ENCODE results near the gene FTSJ1. TPM values are rescaled to one million over a fixed set of nuclear protein-coding genes. Genes with fewer than 3 reads are reported as not detected.

The FTSJ1 gene
- total RNA-seq, 1 donor = 67.3 TPM

DNA sequence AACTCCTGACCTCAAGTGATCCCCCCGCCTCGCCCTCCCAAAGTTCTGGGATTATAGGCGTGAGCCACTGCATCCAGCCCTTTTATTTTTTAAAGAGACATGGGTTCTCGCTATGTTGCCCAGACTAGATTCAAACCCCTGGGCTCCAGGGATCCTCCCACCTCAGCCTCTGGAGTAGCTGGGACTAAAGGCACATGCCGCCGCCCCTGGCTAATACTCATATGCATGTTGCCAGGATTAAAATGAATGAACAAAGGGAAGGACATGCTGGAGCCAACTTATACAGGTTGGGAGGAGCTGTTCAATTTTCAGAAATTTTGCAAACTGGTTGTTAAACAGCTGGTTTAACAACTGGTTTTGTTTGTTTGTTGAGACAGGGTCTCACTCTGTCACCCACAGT lies 1.4 kb upstream of the FTSJ1 start:
- no peak for DNase-seq (ENCODE audit: insufficient read length, low spot score, missing footprints)
- no peaks in the 10 kb centered on the region for H4K20me1 ChIP-seq (ENCODE audit: insufficient read depth, low read length)
- no peaks in the 10 kb centered on the region for H3K27me3 ChIP-seq (ENCODE audit: insufficient read depth, low read length)
- no peaks in the 10 kb centered on the region for H3K9me3 ChIP-seq (ENCODE audit: low read depth, low read length)
- H3K4me1 ChIP-seq (ENCODE audit: insufficient read depth, low read length) = peaks cover 4% of the 10 kb centered on the region
- TF ChIP-seq, protein P1, sequence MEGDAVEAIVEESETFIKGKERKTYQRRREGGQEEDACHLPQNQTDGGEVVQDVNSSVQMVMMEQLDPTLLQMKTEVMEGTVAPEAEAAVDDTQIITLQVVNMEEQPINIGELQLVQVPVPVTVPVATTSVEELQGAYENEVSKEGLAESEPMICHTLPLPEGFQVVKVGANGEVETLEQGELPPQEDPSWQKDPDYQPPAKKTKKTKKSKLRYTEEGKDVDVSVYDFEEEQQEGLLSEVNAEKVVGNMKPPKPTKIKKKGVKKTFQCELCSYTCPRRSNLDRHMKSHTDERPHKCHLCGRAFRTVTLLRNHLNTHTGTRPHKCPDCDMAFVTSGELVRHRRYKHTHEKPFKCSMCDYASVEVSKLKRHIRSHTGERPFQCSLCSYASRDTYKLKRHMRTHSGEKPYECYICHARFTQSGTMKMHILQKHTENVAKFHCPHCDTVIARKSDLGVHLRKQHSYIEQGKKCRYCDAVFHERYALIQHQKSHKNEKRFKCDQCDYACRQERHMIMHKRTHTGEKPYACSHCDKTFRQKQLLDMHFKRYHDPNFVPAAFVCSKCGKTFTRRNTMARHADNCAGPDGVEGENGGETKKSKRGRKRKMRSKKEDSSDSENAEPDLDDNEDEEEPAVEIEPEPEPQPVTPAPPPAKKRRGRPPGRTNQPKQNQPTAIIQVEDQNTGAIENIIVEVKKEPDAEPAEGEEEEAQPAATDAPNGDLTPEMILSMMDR (IDR thresholded peaks at IDR 0.05; ENCODE audit: extremely low read depth, low read depth, low read length) = no peak
- no peak overlapping the region for H2AFZ ChIP-seq (ENCODE audit: low read length)
- peak overlapping the region; percentile 90 for H3K4me3 ChIP-seq (ENCODE audit: insufficient read depth, low read length)
- no peak overlapping the region for H3K27ac ChIP-seq (ENCODE audit: low read depth, low read length)
- peaks cover 5% of the 10 kb centered on the region for H3K36me3 ChIP-seq (ENCODE audit: insufficient read depth, low read length)
- peaks cover 48% of the 10 kb centered on the region for H3K79me2 ChIP-seq (ENCODE audit: insufficient read depth, low read length)
- peak overlapping the region; percentile 91 for H3K4me2 ChIP-seq (ENCODE audit: insufficient read depth, low read length)

DNA sequence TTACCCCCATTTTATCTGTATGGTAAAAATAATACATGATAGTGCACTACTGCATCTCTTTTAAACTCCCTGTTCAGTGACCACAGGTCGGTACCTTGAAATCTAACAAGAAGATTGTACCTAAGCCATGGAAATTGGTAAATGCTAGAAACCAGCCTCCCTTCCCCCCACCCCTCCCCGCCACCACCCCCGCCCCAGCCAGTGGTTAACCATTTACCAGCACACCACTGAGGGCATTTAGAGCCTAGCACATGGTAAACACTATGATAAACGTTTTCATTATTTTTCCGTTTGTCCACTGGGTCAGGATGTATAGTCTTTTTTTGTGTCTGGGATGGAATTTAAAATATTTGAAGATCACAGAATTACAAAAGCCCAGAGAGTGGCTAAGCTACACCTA lies 703 bp upstream of the FTSJ1 start:
- H3K4me2 ChIP-seq (ENCODE audit: insufficient read depth, low read length) = peak overlapping the region; percentile 91
- no peak for DNase-seq (ENCODE audit: insufficient read length, low spot score, missing footprints)
- H3K79me2 ChIP-seq (ENCODE audit: insufficient read depth, low read length) = peaks cover 52% of the 10 kb centered on the region
- H3K36me3 ChIP-seq (ENCODE audit: insufficient read depth, low read length) = peaks cover 5% of the 10 kb centered on the region
- H3K9me3 ChIP-seq (ENCODE audit: low read depth, low read length) = no peaks in the 10 kb centered on the region
- H3K27ac ChIP-seq (ENCODE audit: low read depth, low read length) = peak overlapping the region; percentile 67
- H2AFZ ChIP-seq (ENCODE audit: low read length) = peak overlapping the region; percentile 40
- H3K4me1 ChIP-seq (ENCODE audit: insufficient read depth, low read length) = peaks cover 4% of the 10 kb centered on the region
- H3K27me3 ChIP-seq (ENCODE audit: insufficient read depth, low read length) = no peaks in the 10 kb centered on the region
- peak overlapping the region; percentile 90 for H3K4me3 ChIP-seq (ENCODE audit: insufficient read depth, low read length)
- TF ChIP-seq, protein P1 (IDR thresholded peaks at IDR 0.05; ENCODE audit: extremely low read depth, low read depth, low read length) = no peak
- H4K20me1 ChIP-seq (ENCODE audit: insufficient read depth, low read length) = no peaks in the 10 kb centered on the region

DNA sequence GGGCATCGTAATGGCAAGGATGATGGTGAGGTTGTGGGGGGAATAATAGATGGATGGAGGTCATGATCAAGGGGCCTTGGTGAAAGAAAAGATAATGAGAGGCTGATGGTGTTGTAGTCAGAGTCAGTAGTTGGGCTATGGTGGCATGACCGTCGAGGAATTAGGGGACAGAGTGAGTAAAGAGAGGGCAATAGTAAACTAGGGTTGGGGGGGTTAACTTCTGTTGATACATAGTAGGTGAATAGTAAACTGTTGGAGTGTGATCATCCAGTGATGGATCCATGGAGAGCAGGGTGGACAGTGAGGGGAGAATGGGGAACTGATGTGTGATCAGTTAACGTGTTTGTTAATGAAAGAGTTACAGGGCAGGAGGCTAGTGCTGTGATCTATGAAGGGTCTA lies 920 bp downstream of the FTSJ1 start:
- no peak for DNase-seq (ENCODE audit: insufficient read length, low spot score, missing footprints)
- Histone ChIP-seq H4K20me1 (ENCODE audit: insufficient read depth, low read length) (no peaks in the 10 kb centered on the region), H3K36me3 (ENCODE audit: insufficient read depth, low read length) (peaks cover 14% of the 10 kb centered on the region), H3K4me1 (ENCODE audit: insufficient read depth, low read length) (peaks cover 4% of the 10 kb centered on the region), H3K27me3 (ENCODE audit: insufficient read depth, low read length) (no peaks in the 10 kb centered on the region), H3K4me3 (ENCODE audit: insufficient read depth, low read length) (peak overlapping the region; percentile 90), H3K79me2 (ENCODE audit: insufficient read depth, low read length) (peaks cover 55% of the 10 kb centered on the region), H2AFZ (ENCODE audit: low read length) (no peak overlapping the region), H3K9me3 (ENCODE audit: low read depth, low read length) (no peaks in the 10 kb centered on the region), H3K27ac (ENCODE audit: low read depth, low read length) (peak overlapping the region; percentile 67), H3K4me2 (ENCODE audit: insufficient read depth, low read length) (peak overlapping the region; percentile 91)
- TF ChIP-seq, protein P1 (IDR thresholded peaks at IDR 0.05; ENCODE audit: extremely low read depth, low read depth, low read length) = no peak

DNA sequence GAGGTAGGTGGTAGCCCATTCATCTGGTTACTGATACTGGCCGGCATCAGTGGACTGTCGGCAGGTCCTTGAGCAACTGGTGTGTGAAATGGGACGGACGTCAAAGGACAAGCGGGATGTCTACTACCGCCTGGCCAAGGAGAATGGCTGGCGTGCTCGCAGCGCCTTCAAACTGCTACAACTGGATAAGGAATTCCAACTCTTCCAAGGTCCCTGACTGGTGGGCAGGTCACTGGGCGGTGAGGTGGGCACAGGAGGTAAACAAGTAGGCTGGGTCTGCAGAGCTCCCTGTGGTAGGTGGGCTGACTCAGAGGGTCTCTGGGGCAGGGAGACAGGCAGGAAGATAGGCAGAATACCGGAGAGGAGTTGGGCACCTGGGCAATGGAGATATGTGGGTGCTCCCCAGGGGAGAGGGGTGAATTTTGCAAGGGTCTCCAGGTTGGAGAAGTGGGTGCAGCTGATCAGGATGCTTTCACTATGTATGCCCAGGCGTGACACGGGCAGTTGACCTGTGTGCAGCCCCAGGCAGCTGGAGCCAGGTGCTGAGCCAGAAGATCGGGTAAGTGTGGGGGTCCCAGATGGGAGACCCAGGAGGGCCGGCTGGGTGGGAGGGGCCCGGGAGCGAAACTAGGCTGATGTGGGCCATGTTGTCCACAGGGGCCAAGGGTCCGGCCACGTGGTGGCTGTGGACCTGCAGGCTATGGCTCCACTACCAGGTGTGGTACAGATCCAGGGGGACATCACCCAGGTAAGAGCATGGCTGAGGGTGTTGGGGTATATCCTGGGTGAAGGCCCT lies 2.2 kb downstream of the FTSJ1 start:
- Histone ChIP-seq H3K36me3 (ENCODE audit: insufficient read depth, low read length) (peaks cover 26% of the 10 kb centered on the region), H3K9me3 (ENCODE audit: low read depth, low read length) (no peaks in the 10 kb centered on the region), H2AFZ (ENCODE audit: low read length) (no peak overlapping the region), H3K4me1 (ENCODE audit: insufficient read depth, low read length) (peaks cover 4% of the 10 kb centered on the region), H3K27ac (ENCODE audit: low read depth, low read length) (peak overlapping the region; percentile 67), H4K20me1 (ENCODE audit: insufficient read depth, low read length) (no peaks in the 10 kb centered on the region), H3K79me2 (ENCODE audit: insufficient read depth, low read length) (peaks cover 55% of the 10 kb centered on the region), H3K4me2 (ENCODE audit: insufficient read depth, low read length) (peak overlapping the region; percentile 91), H3K27me3 (ENCODE audit: insufficient read depth, low read length) (no peaks in the 10 kb centered on the region), H3K4me3 (ENCODE audit: insufficient read depth, low read length) (peak overlapping the region; percentile 90)
- DNase-seq (ENCODE audit: insufficient read length, low spot score, missing footprints) = no peak
- TF ChIP-seq, protein P1 (IDR thresholded peaks at IDR 0.05; ENCODE audit: extremely low read depth, low read depth, low read length) = no peak
